ENCODE measurements around the gene SAFB. TPM values are rescaled to one million over a fixed set of nuclear protein-coding genes. Genes with fewer than 3 reads are reported as not detected.

Gene SAFB
- total RNA-seq, 4 donors from 2014 or later = 39.7 to 73.6 (median 65.2) TPM

DNA sequence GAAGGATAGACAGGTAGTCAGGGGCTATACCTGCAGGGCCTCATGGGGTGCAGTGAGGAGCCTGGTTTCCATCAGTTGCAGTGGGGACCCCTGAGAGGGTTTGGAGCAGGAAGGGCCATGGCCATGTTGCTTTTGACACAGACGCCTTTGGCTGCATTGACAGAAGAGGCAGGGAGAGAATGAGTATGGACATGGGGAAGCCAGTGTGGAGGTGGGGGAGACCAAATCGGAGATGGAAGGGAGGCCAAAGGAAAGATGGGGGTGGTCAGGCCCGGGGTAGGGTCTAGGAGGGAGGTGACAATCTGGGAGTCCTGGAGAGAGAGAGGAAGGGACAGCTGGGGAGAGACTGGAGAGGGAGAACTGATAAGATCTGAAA is 59.2 kb downstream of the SAFB start:
- Histone ChIP-seq H3K9me3 (no peaks in the 10 kb centered on the region), H3K27ac (no peak overlapping the region), H3K4me1 (peaks cover 0 to 43% (median 14%) of the 10 kb centered on the region in 3 donors), H3K36me3 (peaks cover 0 to 19% of the 10 kb centered on the region in 2 donors), H3K4me3 (no peak overlapping the region), H3K27me3 (no peaks in the 10 kb centered on the region)
- ATAC-seq = no peak
- TF ChIP-seq POLR2AphosphoS5 (IDR thresholded peaks at IDR 0.05) = no peak
- TF ChIP-seq, protein P1, sequence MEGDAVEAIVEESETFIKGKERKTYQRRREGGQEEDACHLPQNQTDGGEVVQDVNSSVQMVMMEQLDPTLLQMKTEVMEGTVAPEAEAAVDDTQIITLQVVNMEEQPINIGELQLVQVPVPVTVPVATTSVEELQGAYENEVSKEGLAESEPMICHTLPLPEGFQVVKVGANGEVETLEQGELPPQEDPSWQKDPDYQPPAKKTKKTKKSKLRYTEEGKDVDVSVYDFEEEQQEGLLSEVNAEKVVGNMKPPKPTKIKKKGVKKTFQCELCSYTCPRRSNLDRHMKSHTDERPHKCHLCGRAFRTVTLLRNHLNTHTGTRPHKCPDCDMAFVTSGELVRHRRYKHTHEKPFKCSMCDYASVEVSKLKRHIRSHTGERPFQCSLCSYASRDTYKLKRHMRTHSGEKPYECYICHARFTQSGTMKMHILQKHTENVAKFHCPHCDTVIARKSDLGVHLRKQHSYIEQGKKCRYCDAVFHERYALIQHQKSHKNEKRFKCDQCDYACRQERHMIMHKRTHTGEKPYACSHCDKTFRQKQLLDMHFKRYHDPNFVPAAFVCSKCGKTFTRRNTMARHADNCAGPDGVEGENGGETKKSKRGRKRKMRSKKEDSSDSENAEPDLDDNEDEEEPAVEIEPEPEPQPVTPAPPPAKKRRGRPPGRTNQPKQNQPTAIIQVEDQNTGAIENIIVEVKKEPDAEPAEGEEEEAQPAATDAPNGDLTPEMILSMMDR (IDR thresholded peaks at IDR 0.05) = no peak
- no peak for TF ChIP-seq EP300 (IDR thresholded peaks at IDR 0.05)
- no peak for TF ChIP-seq POLR2A (IDR thresholded peaks at IDR 0.05)
- 80% methylated on average over 3 of the region's 3 CpGs for WGBS, 2 donors (ENCODE audit: low coverage in 1 of 2)

DNA sequence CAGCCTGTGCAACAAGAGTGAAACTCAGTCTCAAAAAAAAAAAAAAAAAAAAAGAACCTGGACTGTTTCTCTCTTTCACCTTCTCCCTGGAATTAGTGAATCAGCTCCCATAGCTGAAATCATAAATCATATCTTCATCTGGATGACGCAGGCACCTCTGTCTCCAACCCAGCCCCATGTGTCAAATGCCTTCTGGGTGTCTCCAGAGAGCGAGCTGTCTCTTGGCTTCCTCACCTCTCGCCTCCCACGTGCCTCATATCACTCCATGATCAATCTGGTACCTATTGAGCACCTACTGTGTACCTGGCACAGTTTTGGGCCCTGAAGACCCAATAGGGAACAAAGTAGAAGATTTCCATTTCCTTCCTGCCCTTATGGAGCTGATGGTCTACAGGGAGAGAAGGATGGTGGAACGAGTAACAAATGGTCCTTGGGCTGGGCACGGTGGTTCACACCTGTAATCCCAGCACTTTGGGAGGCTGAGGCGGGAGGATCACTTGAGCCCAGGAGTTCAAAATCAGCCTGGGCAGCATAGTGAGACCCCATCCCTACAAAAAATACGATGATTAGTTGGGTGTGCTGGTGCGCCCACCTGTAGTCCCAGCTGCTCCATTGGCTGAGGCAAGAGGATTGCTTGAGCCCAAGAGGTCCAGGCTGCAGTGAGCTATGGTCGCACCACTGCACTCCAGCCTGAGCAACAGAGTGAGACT is 60.4 kb downstream of the SAFB start:
- ATAC-seq = no peak
- H3K27ac ChIP-seq = no peak overlapping the region
- H3K27me3 ChIP-seq = no peaks in the 10 kb centered on the region
- no peak overlapping the region for H3K4me3 ChIP-seq
- TF ChIP-seq POLR2AphosphoS5 (IDR thresholded peaks at IDR 0.05) (no peak), EP300 (IDR thresholded peaks at IDR 0.05) (no peak), POLR2A (IDR thresholded peaks at IDR 0.05) (no peak)
- TF ChIP-seq, protein P1 (IDR thresholded peaks at IDR 0.05) = no peak
- H3K4me1 ChIP-seq = peaks cover 0 to 47% (median 14%) of the 10 kb centered on the region in 3 donors
- 87 to 100% methylated on average over 1 to 7 of the region's 10 CpGs for WGBS, 2 donors (ENCODE audit: low coverage in 1 of 2)
- peaks cover 0 to 9% of the 10 kb centered on the region in 2 donors for H3K36me3 ChIP-seq
- no peaks in the 10 kb centered on the region for H3K9me3 ChIP-seq

- Histone ChIP-seq H3K36me3 (no peaks in the 10 kb centered on the region), H3K27ac (no peak overlapping the region), H3K4me1 (peaks cover 0 to 41% (median 5%) of the 10 kb centered on the region in 3 donors), H3K4me3 (no peak overlapping the region), H3K27me3 (no peaks in the 10 kb centered on the region), H3K9me3 (no peaks in the 10 kb centered on the region)
- TF ChIP-seq, protein P1 (IDR thresholded peaks at IDR 0.05) = no peak
- no peak for TF ChIP-seq POLR2A (IDR thresholded peaks at IDR 0.05)
- WGBS, 2 donors (ENCODE audit: low coverage in 1 of 2) = 70 to 94% methylated on average over 2 to 5 of the region's 22 CpGs
- ATAC-seq = no peak
These were observed 62.0 kb downstream of the SAFB start for GRCh38 chr19:5684694-5685430.

DNA sequence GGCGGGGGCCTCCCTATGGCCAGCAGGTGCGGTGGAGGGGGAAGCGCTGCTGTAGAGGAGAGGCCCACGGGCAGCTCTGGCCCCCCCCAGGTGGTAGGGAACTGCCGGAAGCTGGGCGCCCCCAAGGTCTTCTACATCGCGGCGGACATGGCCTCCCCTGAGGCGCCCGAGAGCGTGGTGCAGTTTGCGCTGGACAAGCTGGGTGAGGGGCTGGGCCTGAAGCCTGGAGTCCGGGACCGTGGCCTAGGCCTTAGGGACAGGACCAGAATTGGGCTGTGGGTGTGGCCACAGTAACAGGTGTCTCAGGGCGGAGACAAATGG is 63.4 kb downstream of the SAFB start:
- H3K9me3 ChIP-seq = no peaks in the 10 kb centered on the region
- no peaks in the 10 kb centered on the region for H3K36me3 ChIP-seq
- peak overlapping the region; percentile 19 to 90 (median 88) for H3K27ac ChIP-seq
- 57% methylated on average over 8 of the region's 16 CpGs; no CpG with 5 or more reads in 1 of the 2 donors for WGBS, 2 donors (ENCODE audit: low coverage in 1 of 2)
- no peak for ATAC-seq
- peak overlapping the region in 1 of 2 donors; percentile 68 for H3K4me3 ChIP-seq
- H3K27me3 ChIP-seq = no peaks in the 10 kb centered on the region
- TF ChIP-seq, protein P1 (IDR thresholded peaks at IDR 0.05) = no peak
- no peak for TF ChIP-seq EP300 (IDR thresholded peaks at IDR 0.05)
- no peak for TF ChIP-seq POLR2A (IDR thresholded peaks at IDR 0.05)
- TF ChIP-seq POLR2AphosphoS5 (IDR thresholded peaks at IDR 0.05) = no peak
- peaks cover 0 to 42% (median 1%) of the 10 kb centered on the region in 3 donors for H3K4me1 ChIP-seq

Measured in gastroesophageal sphincter (tissue), 4 donors.